Measurements from ENCODE around the gene CTNND2. TPM values are rescaled to one million over a fixed set of nuclear protein-coding genes. Genes with fewer than 3 reads are reported as not detected.
"Not testable (repeated sequence)": the region's sequence is repeated elsewhere in the genome, so short reads cannot be mapped to it uniquely, and the experiment has no call there.

CTNND2 gene
- total RNA-seq, 2 experiments from 2014 or later = not detected

DNA sequence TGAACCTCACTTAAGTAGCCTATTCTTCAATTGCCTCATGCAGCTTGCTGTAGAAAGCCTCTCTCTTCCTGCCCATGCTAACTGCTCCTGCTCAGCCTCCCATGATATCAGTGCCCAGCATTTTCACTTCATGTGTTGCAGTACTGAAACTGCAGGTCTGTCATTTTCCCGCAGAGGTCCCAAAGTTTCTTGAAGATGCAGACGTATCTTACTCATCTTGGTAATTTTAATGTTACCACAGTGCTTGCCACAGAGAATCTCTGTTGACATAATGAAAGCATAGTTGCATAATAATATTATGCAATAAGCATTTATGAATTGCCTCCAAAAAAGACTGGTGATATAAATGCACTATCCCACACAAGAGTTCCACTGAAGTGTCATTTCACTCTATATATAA, 582.1 kb downstream of the CTNND2 start:
- H3K27me3 Mint-ChIP-seq = no peaks in the 10 kb centered on the region
- DNase-seq = no peak
- ChIA-PET POLR2A (no interaction called here), CTCF (no interaction called here)
- no peaks in the 10 kb centered on the region for H3K4me1 Mint-ChIP-seq
- no peaks in the 10 kb centered on the region for H3K36me3 Mint-ChIP-seq (ENCODE audit: low read depth)
- H3K4me3 Mint-ChIP-seq = no peak overlapping the region
- H3K27ac Mint-ChIP-seq = no peak overlapping the region
- no peaks in the 10 kb centered on the region for H3K9me3 Mint-ChIP-seq

DNA sequence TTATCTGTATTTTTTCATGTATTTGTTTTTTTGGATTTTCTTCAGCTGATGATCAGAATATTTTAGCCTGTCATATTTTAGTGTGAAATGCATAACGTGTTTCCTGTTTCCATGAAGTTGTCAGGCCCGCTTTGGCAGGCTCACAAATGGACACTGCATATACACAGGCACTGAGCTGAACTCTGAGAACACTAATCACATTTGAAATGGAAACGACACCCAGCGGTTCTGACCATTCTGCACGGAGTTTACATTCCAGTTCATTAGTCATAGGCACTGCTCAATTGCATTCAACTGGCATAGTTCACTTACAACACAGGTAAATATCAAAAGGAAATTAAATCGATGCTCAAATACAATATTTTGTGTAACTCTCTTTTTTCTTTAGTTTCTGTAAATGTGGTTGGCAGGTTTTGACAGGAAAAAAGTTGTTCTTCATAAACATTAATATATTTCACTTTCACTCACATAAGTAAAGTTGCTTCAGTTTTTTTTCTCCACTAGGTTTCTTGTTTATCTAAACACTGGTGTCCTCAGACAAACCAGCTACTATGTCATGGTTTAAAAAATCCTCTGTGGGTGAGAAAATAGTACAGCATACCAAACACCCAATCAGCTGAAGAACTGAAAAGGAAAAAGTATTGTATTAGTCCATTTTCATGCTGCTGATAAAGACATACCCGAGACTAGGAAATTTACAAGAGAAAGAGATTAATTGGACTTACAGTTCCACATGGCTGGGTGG, 584.2 kb downstream of the CTNND2 start:
- POLR2A ChIA-PET = no interaction called here
- no peaks in the 10 kb centered on the region for H3K27me3 Mint-ChIP-seq
- H3K9me3 Mint-ChIP-seq = no peaks in the 10 kb centered on the region
- H3K36me3 Mint-ChIP-seq (ENCODE audit: low read depth) = no peaks in the 10 kb centered on the region
- no peak overlapping the region for H3K4me3 Mint-ChIP-seq
- H3K4me1 Mint-ChIP-seq = no peaks in the 10 kb centered on the region
- H3K27ac Mint-ChIP-seq = no peak overlapping the region
- CTCF ChIA-PET = no interaction called here
- no peak for DNase-seq

DNA sequence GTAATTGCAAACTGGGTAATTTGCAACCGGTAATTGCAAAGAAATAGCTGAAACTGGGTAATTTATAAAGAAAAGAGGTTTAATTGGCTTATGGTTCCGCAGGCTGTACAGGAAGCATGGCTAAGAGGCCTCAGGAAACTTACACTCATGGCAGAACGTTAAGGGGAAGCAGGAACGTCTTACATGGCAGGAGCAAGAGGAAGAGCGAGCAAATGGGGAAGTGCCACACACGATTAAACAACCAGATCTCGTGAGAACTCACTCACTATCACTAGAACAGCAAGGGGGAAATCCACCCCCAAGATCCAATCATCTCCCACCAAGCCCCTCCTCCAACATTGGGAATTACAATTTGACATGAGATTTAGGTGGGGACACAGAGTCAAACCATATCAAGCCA, 590.6 kb downstream of the CTNND2 start:
- DNase-seq; H3K9me3 Mint-ChIP-seq; H3K4me3 Mint-ChIP-seq; H3K27ac Mint-ChIP-seq; CTCF ChIA-PET; H3K4me1 Mint-ChIP-seq; H3K36me3 Mint-ChIP-seq (ENCODE audit: low read depth); POLR2A ChIA-PET; H3K27me3 Mint-ChIP-seq: not testable (repeated sequence)

DNA sequence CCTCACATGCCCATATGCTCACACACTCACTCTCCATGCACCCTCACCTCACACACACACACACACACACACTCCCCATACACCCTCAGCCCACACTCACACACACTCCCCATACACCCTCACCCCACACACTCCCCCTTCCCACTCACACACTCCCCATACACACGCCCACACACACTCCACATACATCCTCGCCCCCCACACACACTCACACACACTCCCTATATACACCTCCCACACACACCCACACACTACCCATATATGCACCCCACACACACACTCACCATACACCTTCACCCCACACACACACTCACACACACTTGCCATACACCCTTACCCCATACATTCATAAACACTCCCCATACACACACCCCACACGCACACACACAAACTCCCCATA, 592.5 kb downstream of the CTNND2 start:
- no peaks in the 10 kb centered on the region for H3K27me3 Mint-ChIP-seq
- H3K4me1 Mint-ChIP-seq = no peaks in the 10 kb centered on the region
- no peak overlapping the region for H3K27ac Mint-ChIP-seq
- H3K4me3 Mint-ChIP-seq = no peak overlapping the region
- H3K9me3 Mint-ChIP-seq = no peaks in the 10 kb centered on the region
- no peak for DNase-seq
- CTCF ChIA-PET = no interaction called here
- POLR2A ChIA-PET = no interaction called here
- H3K36me3 Mint-ChIP-seq (ENCODE audit: low read depth) = no peaks in the 10 kb centered on the region

DNA sequence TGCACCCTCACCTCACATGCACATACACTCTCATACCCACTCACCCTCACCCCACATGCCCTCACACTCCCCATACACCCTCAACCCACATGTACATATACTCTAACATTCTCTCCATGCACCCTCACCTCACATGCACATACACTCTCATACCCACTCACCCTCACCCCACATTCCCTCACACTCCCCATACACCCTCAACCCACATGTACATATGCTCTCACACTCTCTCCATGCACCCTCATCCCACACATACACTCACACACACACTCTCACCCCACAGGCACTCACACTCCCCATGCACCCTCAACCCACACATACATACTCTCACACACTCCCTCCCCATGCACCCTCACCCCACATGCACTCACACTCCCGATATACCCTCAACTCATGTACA, 593.0 kb downstream of the CTNND2 start:
- H3K36me3 Mint-ChIP-seq (ENCODE audit: low read depth) = no peaks in the 10 kb centered on the region
- no peak overlapping the region for H3K4me3 Mint-ChIP-seq
- no peaks in the 10 kb centered on the region for H3K27me3 Mint-ChIP-seq
- CTCF ChIA-PET = no interaction called here
- DNase-seq = no peak
- no peak overlapping the region for H3K27ac Mint-ChIP-seq
- POLR2A ChIA-PET = no interaction called here
- no peaks in the 10 kb centered on the region for H3K4me1 Mint-ChIP-seq
- no peaks in the 10 kb centered on the region for H3K9me3 Mint-ChIP-seq

DNA sequence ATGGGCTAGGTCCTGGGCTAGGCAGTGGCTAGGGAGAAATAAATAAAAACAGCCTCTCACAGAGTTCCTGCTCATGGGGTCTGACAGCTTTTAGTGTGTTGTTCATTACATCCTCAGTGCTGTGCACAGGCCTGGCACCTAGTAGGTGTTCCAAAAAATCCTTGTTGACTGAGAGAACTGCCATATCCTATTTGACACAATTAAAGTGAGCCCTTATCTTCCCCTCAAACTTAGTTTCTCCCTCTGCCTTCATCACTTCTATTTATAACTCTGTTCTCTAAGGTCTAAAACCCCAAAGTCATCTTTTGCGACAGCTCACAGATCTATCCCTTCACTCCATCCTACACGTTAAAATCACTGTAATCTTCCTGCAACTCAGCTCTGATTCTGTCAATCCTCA, 594.1 kb downstream of the CTNND2 start:
- H3K9me3 Mint-ChIP-seq = no peaks in the 10 kb centered on the region
- no peaks in the 10 kb centered on the region for H3K27me3 Mint-ChIP-seq
- DNase-seq = no peak
- ChIA-PET CTCF (no interaction called here), POLR2A (no interaction called here)
- H3K27ac Mint-ChIP-seq = no peak overlapping the region
- H3K36me3 Mint-ChIP-seq (ENCODE audit: low read depth) = no peaks in the 10 kb centered on the region
- no peaks in the 10 kb centered on the region for H3K4me1 Mint-ChIP-seq
- no peak overlapping the region for H3K4me3 Mint-ChIP-seq

DNA sequence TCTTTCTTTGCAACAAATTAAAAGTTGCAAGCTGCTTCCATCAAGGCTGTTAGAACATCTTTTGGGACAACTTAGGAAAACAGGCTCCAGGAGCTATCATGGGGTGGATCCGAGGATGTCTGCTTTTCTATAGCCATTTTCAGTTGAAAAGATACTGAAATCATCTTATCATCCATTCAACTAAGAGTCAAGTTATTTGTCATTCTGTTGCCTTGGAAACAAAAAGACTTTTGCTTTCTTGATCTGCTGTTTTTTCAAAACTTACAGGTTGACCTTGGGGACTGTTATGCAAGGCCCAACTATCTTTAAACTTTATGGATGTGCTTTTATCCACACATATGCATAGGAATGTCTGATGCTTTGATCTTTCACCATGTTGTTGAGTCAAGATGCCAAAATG, 597.9 kb downstream of the CTNND2 start:
- ChIA-PET CTCF (no interaction called here), POLR2A (no interaction called here)
- no peaks in the 10 kb centered on the region for H3K27me3 Mint-ChIP-seq
- H3K9me3 Mint-ChIP-seq = no peaks in the 10 kb centered on the region
- H3K4me3 Mint-ChIP-seq = no peak overlapping the region
- no peaks in the 10 kb centered on the region for H3K4me1 Mint-ChIP-seq
- no peak overlapping the region for H3K27ac Mint-ChIP-seq
- no peaks in the 10 kb centered on the region for H3K36me3 Mint-ChIP-seq (ENCODE audit: low read depth)
- DNase-seq = no peak

DNA sequence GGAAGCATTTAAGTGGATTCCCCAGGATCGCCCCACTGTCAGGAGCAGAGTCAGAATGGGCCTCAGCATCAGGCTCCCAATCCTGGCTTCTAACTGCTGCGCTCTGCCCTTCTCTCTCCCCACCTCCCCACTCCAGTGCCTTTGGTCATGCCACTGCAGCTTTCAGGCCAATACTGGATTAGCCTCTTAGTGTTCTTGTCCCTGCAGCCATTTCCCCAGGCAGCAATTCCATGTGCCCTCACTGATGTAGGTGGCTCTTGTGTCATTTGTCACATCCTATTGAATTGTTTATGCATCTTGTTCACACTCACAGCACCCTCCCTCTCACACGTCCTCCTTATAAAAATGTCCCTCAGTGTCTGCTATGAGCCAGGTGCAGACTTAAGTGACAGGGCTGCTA, 599.0 kb downstream of the CTNND2 start:
- no peaks in the 10 kb centered on the region for H3K27me3 Mint-ChIP-seq
- H3K36me3 Mint-ChIP-seq (ENCODE audit: low read depth) = no peaks in the 10 kb centered on the region
- no peaks in the 10 kb centered on the region for H3K9me3 Mint-ChIP-seq
- ChIA-PET CTCF (no interaction called here), POLR2A (no interaction called here)
- DNase-seq = no peak
- H3K4me3 Mint-ChIP-seq = no peak overlapping the region
- H3K4me1 Mint-ChIP-seq = no peaks in the 10 kb centered on the region
- no peak overlapping the region for H3K27ac Mint-ChIP-seq

DNA sequence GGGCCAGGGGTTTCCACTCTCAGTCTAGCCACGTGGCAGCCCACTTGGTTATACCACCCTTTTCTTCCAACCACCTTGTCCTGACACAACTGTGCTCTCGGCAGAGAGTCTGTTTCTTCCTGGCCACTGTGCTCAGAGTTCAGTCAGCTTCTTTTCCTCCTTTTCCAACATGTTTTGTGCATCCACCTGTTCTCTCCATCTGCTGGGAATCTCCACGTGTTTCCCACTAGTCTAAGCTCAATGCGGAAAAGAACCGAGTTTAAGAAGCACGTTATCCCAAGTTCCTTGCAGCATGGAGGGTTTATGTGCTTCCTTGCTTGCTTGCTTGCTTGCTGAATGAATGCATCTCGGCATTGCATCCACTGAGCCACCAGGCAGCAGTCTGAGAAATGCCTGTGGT, 599.6 kb downstream of the CTNND2 start:
- Mint-ChIP-seq H3K9me3 (no peaks in the 10 kb centered on the region), H3K4me1 (no peaks in the 10 kb centered on the region), H3K27ac (no peak overlapping the region), H3K36me3 (ENCODE audit: low read depth) (no peaks in the 10 kb centered on the region), H3K27me3 (no peaks in the 10 kb centered on the region), H3K4me3 (no peak overlapping the region)
- CTCF ChIA-PET = no interaction called here
- POLR2A ChIA-PET = no interaction called here
- no peak for DNase-seq

DNA sequence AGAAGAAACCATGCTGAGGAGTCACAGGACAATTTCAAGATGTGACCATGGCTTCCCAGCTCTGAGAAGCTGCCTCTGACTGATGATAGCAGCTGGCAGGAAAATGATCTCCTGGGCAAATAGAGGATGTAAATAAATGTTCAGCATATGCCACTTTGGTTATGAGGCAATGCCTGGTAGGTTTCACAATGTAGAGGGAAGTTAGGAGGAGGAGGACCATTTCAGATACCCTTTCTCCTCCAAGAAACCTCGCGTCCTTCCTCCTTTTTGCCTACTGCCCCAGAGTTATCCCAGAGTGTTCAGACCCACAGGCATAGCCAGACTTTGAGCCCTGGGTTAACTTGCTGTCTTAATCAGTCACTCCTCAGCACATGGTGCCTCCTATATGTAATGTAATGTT, 601.6 kb downstream of the CTNND2 start:
- DNase-seq = no peak
- ChIA-PET CTCF (no interaction called here), POLR2A (no interaction called here)
- Mint-ChIP-seq H3K9me3 (no peaks in the 10 kb centered on the region), H3K36me3 (ENCODE audit: low read depth) (no peaks in the 10 kb centered on the region), H3K27me3 (no peaks in the 10 kb centered on the region), H3K27ac (no peak overlapping the region), H3K4me3 (no peak overlapping the region), H3K4me1 (no peaks in the 10 kb centered on the region)

DNA sequence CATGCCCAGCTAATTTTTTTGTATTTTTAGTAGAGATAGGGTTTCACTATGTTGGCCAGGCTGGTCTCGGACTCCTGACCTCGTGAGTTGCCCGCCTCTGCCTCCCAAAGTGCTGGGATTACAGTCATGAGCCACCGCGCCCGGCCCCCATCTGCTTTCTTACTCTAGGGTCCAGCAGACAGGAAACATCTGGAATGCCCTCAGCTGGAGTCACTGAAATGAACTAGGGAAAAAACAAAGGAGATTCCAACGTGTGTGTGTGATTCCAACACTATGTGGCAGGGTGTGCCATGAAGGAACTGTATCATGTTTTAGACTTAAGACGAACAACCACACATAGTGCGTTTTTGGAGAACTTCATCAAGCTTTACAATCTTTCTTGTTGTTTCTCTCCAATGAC, 603.1 kb downstream of the CTNND2 start:
- Mint-ChIP-seq H3K4me1 (no peaks in the 10 kb centered on the region), H3K4me3 (no peak overlapping the region), H3K9me3 (no peaks in the 10 kb centered on the region), H3K27ac (no peak overlapping the region), H3K36me3 (ENCODE audit: low read depth) (no peaks in the 10 kb centered on the region), H3K27me3 (no peaks in the 10 kb centered on the region)
- ChIA-PET POLR2A (no interaction called here), CTCF (no interaction called here)
- no peak for DNase-seq

DNA sequence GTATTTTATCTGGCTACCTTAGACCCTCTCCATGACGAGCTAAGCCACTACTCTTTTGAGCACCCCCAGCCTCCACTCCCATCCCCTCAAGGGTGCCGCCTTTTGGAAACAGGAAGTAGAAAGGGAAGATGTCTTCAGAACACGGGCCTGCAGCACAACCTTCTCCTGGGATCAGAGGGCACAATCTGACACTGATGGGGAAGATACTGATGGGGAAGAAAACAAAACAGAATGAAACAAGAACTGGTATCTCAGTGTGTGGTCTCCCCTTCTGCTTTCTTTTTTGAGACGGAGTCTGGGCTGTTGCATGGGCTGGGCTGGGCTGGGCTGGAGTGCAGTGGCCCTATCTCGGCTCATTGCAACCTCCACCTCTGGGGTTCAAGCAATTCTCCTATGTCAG, 603.5 kb downstream of the CTNND2 start:
- Mint-ChIP-seq H3K27me3 (no peaks in the 10 kb centered on the region), H3K4me3 (no peak overlapping the region), H3K27ac (no peak overlapping the region), H3K9me3 (no peaks in the 10 kb centered on the region), H3K36me3 (ENCODE audit: low read depth) (no peaks in the 10 kb centered on the region), H3K4me1 (no peaks in the 10 kb centered on the region)
- ChIA-PET POLR2A (no interaction called here), CTCF (no interaction called here)
- DNase-seq = no peak

DNA sequence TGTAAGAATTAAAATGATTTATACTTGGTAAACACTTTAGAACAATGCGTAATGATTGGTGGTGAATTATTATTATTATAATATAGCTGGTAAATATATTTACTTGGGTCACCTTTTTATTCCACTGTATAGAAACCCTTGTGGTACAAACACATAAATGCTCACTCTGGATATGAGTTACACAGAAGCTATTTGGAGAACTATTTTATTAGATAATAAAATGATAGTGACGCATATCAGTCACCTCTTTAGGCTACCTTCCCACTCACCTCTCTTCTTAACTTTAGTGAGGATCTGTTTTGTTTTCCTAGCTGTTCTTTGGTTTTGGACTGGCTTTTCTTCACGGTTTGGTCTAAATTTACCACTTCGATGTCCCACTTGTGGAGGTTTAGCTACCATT, 605.4 kb downstream of the CTNND2 start:
- H3K9me3 Mint-ChIP-seq = no peaks in the 10 kb centered on the region
- CTCF ChIA-PET = no interaction called here
- no peak for DNase-seq

DNA sequence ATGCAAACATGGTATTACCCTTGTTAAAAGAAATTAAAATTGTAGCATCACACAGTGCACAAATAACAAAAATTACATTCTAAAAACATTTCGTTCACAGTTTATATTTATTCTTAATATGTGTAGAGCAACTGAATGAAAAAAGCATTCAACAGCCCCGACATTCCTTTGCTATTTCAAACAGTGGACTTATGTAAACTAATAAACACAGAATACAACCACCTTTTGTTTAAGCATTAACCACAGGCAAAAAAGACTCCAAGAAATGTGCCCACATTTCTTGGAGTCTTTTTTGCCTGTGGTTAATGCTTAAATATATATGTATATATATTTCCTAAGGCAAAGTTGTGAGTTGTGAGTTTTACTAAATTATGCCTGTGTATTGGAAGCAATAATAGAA, 610.7 kb downstream of the CTNND2 start:
- no peaks in the 10 kb centered on the region for H3K27me3 Mint-ChIP-seq
- H3K4me1 Mint-ChIP-seq = no peaks in the 10 kb centered on the region
- no peak overlapping the region for H3K27ac Mint-ChIP-seq
- H3K9me3 Mint-ChIP-seq = no peaks in the 10 kb centered on the region
- H3K4me3 Mint-ChIP-seq = no peak overlapping the region
- ChIA-PET CTCF (no interaction called here), POLR2A (no interaction called here)
- H3K36me3 Mint-ChIP-seq (ENCODE audit: low read depth) = no peaks in the 10 kb centered on the region
- DNase-seq = no peak

More for the DNA sequence above, 605.4 kb downstream of the CTNND2 start:
- POLR2A ChIA-PET = no interaction called here
- Mint-ChIP-seq H3K27me3 (no peaks in the 10 kb centered on the region), H3K36me3 (ENCODE audit: low read depth) (no peaks in the 10 kb centered on the region), H3K27ac (no peak overlapping the region), H3K4me1 (no peaks in the 10 kb centered on the region), H3K4me3 (no peak overlapping the region)

Data from activated CD4-positive, alpha-beta T cell treated with anti-CD3 and anti-CD28 coated beads, Interleukin-2, amount 10 ng/mL, durations not matched to agents 7 days and 5 days (primary cell).